GM21529 (cell line): ENCODE data around the gene G6PD.
"Not testable (repeated sequence)": the region's sequence is repeated elsewhere in the genome, so short reads cannot be mapped to it uniquely, and the experiment has no call there.

Experiments
- ATAC-seq: cut with Tn5 transposase; IDR thresholded peaks from one replicate; pipeline ENCODE4 v1.9.1; 2021; ENCODE audit not compliant: unreplicated experiment

The G6PD gene

DNA sequence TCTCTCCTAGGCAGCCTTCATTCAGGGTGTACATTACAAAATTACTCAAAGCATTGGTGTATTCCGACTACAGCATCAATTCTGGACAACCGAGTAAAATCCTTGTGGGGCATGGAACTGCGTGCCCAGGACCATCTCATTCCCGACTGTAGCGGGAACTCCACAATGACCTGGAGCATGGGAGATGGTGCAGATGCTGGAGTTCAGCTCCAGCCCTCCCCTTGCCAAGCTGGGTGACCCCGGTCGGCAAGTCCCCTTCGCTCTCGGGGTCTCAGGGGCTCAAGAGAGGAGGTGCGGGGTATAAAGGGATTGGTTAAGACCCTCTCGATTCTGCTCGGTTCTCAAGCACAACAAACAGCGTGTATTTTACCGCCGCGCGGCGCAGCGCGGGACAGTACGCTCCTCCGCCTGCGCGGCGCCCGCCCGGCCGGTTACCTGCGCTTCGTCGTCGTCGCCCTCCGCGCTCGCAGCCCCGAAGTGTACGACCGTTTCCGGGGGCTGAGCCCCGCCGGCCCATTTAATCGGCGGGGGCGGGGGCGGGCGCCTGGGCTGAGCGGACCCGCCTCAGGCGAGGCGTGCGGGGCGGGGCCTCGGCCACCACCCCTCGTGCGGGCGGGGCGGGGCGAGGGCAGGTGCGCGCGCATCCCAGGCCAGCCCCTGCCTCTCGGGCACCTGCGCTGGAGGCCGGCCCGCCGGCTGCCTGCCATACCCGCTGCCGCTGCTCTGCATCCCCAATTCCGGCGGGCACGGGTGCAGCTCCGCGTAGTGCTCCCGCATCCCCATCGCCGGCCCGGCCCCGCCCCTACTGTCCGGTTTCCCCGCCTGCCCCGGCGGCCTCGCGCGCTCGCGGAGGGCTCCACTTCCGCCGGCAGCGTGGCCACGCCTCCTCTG is at the start of gene G6PD:
Gene G6PD, minus strand, starts transcription at position 493 of the 891 bp plus-strand sequence. CDS start 691 bp downstream, outside the sequence.
- ATAC-seq = peak; percentile 45

DNA sequence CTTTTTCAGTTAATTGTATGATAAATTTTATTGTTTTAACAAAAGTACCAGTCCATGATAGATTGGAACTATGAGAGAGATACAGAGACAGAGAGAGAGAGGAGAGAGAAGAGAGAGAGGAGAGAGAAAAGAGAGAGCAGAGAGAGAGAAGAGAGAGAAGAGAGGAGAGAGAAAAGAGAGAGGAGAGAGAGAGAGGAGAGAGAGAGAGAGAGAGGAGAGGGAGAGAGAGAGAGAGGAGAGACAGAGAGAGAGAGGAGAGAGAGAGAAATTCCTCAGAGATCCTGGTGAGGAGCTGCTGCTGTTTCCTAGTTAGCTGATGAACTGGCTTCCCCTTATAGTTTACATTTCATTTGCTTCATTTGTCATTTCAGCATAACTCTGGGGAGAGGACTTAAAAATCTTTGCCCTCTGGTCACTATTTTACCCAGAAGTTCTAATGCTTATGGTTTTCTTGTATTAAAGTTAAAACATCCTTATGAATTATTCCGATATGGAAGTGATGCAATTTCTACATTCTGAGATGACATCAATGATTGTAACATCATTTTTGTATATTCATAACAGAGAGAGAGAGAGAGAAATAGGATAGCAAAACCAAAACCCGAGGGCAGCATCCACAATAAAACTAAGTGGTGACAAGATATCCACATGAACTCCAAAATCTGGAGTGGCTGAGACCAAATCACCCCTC is 49.1 kb upstream of the G6PD start:
- no peak for ATAC-seq

DNA sequence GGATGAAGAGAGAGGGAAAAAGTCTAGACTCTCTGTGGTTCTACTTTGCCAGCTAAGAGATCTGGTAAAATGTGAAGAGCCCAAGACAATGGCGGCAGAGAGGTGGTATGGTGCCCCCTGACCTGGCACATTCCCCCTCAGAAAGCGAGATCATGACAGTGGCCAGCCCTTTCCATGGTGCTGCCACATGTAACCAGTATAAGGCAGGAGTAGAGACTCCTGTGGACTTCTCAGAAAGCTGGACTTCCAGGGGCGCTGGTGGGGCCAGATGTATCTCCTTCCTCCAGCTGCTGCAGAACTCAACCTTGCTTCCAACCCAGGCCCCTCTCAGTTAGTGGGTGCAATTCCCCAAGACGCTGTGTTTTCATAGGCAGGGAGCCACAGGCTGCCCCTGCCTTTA is 47.8 kb upstream of the G6PD start:
- ATAC-seq = no peak

DNA sequence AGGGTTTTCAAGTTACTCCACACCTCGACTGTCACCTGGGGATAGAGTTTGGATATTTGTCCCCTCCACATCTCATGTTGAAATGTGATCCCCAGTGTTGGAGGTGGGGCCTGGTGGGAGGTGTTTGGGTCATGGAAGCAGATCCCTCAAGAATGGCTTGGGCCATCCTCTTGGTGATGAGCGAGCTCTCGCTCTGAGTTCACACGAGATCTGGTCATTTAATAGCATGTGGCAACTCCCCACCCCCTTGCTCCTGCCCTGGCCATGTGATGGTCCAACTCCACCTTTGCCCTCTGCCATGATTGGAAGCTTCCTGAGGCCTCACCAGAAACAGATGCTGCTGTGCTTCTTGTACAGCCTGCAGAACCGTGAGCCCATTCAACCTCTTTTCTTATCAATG is 46.6 kb upstream of the G6PD start:
- no peak for ATAC-seq

DNA sequence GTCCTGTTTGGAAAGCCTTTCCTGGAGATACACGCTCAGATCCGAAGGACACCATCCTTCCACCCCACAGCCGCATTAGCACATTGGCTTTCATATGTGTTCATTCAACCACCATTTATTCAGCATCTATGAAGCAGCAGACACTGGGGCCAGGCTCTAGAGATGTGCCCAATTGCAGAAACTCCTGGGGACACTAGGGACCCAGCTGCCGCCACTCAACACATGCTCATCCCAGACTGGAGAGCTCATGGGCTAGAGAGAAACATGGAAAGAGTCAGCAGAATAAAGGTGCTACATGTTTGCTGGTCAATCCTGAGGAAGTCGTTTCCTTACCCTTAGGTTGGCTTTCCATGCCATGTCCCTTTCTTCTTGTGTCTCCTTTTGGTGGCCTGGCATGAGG is 45.9 kb upstream of the G6PD start:
- no peak for ATAC-seq

DNA sequence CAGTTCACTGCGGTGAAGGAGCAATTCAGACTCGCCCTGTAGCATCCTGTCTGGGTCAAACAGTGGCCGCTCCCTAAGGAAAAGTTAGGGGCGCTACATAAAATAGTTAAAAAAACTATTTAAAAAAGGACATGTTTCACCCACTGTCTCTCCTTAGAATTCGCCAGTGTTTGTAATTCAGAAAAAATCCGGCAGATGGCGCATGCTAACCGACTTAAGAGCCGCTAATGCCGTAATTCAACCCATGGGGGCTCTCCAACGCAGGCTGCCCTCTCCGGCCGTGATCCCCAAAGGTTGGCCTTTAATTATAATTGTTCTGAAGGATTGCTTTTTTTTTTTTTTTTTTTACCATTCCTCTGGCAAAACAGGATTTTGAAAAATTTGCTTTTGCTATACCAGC is 43.8 kb upstream of the G6PD start:
- not testable (repeated sequence) for ATAC-seq

DNA sequence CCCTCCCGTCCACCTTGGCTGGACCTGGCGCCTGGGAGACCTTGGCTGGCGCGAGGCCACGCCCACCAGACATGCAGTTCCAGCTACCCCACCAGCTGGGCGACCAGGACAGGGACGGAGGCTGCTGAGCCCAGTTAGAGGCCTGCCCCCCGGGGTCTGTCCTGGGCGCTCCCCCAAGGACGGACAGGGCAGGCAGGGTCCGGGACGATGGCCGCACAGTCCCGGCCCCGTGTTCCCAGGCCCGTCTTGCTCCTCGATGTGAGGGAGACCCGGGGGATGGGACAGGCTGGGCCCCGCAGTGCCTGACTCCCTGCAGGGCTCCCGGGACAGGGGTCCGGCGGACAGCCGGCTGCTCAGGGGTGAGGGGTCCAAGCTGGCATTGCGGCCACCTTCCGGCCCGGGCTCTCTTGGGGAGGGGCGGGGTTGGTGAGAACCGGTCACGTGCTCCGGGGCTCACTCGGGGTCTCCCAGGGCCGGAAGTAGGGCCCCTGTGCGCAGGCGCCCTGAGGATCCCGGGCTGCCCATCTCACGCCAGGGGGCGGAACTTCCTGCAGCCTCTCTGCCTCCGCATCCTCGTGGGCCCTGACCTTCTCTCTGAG is 38.0 kb upstream of the G6PD start, which contains the start of gene CTAG1A:
Gene CTAG1A, plus strand, starts transcription at position 549 of the 599 bp plus-strand sequence. CDS start 74 bp downstream, outside the sequence.
- not testable (repeated sequence) for ATAC-seq

DNA sequence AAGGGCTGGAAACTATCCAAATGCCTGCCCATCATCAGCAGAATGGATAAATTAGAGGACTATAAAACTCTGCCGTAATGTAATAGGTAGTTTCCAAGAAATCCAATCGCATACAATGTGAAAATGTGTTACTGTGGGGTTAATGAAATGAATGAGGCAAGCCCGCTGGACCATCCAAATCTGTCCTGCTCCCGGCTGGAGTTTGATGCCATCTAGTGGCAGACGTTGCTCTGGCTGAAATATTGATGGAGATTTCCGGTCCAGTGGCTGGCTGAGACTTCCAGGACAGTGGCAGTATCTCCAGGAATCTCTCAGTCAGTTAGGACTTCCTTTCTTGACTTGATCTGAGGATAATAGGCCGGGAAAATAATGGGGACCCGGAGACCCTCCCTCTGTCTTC is 36.3 kb upstream of the G6PD start:
- not testable (repeated sequence) for ATAC-seq

DNA sequence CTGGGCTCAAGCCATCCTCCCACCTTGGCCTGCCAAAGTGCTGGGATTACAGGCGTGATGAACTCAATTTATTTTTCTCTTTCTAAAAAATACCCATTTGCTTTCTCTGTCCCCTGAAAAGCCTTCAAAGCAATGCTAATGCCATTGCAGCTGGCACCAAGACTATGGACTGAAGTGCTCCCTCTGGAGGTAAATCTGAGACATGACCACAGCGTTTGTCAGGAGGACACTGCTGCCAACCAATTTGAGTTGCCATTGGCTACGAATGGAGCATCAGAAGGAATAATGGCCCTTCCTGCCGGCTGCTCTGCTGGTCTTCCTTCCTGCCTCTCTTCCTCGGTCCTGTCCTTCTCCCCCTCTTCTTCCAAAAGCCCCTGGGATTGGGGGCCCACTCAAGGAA is 28.4 kb upstream of the G6PD start:
- not testable (repeated sequence) for ATAC-seq

DNA sequence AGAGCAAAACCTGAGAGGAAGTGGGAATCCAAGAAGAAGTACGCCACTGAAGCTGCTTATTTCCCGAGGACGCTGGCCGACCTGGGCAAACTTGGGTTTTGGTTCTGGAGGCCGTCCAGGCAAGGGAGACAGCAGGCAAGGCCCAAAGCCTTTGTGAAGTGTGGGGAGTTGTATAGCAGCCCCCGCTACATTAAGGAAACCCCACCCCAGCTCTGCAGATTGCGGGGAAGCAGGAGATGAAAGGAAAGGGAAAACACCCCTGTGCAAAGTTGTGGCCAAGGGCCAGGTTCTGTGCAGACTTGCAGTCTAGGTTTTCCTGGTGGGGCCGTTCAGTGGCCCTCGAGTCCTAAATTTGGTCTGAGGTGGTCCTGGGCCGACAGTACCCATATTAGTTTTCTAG is 26.4 kb upstream of the G6PD start:
- ATAC-seq = not testable (repeated sequence)

DNA sequence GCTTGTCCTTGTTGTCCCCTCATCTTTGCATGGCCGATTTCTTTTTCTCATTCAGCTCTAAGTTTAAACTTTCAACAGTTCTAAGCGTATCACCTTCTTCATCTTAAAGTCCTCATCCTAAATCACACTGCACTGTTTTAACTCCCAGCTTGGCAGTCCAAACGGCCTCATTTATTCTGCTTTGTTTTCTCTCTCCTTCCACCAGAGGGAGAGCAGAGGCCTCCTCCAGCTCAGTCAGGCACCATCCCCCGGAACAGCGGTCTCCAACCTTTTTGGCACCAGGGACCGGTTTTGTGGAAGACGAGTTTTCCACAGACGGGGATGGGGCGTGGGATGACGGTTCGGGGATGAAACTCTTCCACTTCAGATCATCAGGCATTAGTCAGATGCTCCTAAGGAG is 23.7 kb upstream of the G6PD start:
- ATAC-seq = not testable (repeated sequence)

DNA sequence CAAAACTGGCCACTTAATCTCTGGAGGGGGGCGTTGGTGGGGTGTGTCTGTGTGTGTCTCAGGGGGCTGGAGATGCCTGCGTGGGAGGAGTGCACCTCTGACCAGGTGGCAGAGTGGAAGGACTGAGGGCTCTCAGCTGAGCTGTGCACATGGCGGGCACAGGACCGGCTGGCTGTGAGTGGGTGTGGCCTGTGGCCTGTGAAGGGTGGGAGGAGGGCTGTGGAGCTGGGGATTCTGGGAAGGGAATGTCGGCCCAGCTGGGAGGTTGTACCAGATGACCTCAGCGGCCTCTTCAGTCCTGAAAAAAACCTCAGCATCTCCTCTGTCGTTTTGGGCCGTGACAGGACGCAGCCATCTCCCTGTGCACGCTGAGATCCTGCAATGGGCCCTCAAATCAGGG is 15.6 kb upstream of the G6PD start:
- not testable (repeated sequence) for ATAC-seq

DNA sequence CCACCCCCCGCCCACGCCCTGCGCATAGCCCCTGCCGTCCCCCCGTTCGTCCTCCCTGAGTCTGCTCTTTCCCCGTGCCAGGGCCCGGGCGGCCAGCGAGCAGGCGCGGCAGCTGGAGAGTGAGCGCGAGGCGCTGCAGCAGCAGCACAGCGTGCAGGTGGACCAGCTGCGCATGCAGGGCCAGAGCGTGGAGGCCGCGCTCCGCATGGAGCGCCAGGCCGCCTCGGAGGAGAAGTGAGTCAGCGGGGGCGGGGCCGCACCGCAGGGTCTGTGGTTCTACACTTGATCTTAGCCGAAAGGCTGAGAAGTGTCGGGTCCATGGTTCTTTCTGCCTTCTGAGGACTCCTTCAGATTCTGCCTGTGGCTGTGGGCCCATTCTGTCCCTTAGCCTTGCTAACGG is 13.7 kb upstream of the G6PD start:
- not testable (repeated sequence) for ATAC-seq

DNA sequence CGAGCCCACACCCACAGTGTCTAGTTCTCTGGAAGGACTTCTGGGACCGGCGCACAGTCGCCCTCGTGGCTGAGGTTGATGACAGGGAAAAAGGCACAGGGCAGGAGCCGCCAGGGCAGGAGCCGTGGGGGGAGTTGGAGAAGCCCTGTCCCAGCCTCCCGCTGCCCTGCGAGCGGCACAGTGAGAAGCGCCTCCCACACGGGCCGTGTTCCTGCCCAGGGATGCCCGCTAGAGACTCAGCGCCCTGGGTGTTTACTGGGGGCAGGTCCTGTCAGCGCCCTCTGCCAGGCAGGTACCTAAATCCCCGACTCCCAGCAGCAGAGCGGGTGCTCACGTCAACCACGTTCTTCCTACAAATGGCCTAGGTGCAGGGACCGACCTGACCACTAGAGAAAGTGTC is 12.2 kb upstream of the G6PD start:
- ATAC-seq = not testable (repeated sequence)

DNA sequence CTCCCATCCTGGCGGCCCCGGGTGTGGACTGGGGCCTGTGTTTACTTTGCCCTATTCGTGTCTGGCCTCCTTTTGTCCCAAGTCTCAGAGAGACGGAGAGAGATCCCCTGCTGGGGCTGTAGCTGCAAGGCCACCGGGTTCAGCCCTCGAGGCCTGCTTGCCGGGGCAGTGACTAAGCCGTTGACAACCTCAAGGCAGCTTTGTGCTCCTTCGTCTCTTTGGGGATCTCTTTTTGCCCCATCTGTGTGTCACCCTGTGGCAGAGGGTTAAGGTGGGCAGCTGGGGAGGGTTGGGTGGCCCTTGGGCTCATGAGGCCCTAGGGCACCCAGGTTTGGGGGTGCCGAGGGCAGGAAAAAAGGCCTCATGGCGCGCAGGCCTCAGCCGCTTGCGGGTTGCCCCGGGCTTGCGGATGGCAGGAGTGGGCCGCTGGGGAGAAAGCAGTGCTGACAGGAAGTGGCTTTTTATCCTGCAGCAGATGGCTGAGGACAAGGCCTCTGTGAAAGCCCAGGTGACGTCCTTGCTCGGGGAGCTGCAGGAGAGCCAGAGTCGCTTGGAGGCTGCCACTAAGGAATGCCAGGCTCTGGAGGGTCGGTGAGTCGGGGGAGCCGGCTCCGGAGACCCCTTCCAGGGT is 11.5 kb upstream of the G6PD start:
- not testable (repeated sequence) for ATAC-seq

DNA sequence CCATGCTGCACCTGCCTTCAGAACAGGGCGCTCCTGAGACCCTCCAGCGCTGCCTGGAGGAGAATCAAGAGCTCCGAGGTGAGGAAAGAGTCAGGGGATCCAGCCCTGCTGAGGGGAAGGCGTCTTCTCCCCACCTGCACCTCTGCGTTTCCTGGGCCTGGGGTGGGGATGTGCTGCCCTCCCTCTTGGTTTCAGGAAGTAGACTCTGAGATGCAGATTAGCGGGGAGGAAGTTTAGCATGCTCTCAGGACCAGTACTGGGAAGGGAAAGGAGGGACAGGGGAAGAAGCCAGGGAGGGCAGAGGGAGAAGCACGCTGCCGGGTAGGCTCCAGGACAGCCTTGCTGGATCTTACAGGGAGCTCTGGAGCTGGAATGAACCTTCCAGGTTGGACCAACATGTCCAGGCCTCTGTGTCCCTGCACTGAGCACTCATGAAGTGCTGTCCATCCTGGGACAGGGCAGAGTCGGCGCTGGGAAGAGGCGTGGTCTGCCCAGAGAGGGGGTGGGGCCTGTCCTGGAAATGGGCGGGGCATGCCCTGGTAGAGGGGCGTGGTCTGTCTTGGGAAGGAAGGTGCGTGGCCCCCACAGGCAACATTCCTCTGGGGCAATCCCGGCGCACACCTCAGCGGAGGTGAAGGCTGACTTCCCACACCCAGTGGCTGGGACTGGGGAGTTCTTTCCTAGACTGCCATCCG is 5.6 kb upstream of the G6PD start:
- ATAC-seq = not testable (repeated sequence)

DNA sequence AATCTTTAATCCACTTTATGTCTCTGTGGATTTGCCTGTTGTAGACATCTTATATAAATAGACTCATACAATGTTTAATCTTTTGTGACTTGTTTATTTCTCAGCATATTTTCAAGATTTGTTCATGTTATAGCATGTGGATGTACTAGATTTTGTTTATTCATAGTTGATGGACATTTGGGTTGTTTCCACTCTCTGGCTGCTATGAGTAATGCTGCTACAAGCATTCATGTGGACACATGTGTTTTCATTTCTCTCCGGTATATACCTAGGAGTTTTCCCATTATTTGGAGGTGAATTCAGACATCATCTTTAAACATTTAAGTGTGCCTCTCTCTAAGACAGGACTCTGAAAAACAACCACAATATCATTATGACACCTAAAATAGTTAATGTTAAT is 3.1 kb upstream of the G6PD start:
- no peak for ATAC-seq

DNA sequence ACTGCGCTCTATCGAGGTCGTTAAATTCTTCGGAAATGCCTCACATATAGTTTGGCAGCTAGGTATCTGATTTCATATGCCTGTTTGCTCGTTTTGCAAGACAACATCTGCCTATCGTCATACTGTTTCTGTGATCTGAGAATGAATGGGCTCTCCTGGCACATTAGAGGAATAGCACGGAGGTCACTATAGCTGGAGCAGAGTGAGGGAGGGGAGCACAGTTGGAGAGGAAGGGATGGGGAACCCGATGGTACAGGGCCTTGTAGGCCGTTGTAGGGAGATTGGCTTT is 1.3 kb upstream of the G6PD start:
- ATAC-seq = no peak

DNA sequence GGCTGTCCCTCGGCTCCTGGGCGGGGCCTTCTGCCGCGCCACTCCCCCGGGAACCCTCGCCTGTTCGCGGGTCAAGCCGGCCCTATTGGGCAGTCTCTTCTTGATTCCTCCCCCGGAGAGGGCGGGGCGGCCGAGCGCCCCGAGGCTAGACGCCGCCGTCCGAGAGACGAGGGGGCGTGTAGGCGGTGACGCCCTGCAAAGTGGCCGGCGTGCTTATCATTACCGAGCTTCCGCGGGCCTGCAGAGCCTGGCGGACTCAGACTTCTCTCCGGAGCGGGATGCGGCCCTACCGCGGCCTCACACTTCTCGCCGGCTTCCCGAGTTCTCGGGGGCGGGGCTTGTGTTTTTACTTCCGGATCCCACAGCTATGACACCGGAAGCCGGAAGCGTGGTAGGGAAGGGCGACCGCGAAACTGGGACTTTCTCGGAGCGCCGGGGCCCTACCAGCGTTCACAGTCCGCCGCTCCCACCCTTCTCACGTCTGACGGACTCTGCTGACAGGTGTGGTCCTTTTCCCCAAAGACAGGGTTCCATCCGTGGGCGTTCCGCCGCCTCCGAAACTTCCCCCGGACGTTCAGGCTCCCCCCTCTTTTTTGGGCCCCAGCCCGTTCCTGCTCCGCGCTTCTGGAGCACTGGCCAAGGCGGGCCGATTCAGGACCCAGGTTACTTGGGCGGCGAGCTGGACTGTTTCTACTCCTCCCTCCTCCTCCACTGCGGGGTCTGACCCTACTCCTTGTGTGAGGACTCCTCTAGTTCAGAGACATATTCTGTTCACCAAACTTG is 790 bp upstream of the G6PD start, which contains the start of gene IKBKG:
Gene IKBKG, plus strand, starts transcription at position 376 of the 783 bp plus-strand sequence. CDS start 4,383 bp downstream, outside the sequence.
- peak; percentile 74 for ATAC-seq
